Hepatocyte (in vitro differentiated cells): ENCODE results near the gene TSPAN13. TPM values are rescaled to one million over a fixed set of nuclear protein-coding genes. Genes with fewer than 3 reads are reported as not detected.

Source experiments
- DNase-seq: peaks from one replicate; pipeline ENCODE4 v3.0.0-alpha.2; 2016; ENCODE audit warnings: low spot score
- H2AFZ ChIP-seq: fragments of 200-600 bp; sonication (generic); 2 replicates; pipeline ENCODE4 v1.6.0; 2016; ENCODE audit warnings: antibody characterized with exemption, mild to moderate bottlenecking
- H3K27ac ChIP-seq: fragments of 200-600 bp; sonication (generic); 2 replicates; pipeline ENCODE4 v1.5.1; 2016; ENCODE audit warnings: mild to moderate bottlenecking
- H3K27me3 ChIP-seq: fragments of 200-600 bp; sonication (generic); 2 replicates; pipeline ENCODE4 v1.6.1; 2016
- H3K36me3 ChIP-seq: fragments of 200-600 bp; sonication (generic); replicated peaks from 2 replicates; pipeline ENCODE4 v1.5.1; 2016; ENCODE audit warnings: low read depth; ENCODE audit not compliant: insufficient read depth
- H3K4me1 ChIP-seq: fragments of 200-600 bp; sonication (generic); 2 replicates; pipeline ENCODE4 v1.5.1; 2016; ENCODE audit warnings: mild to moderate bottlenecking, moderate library complexity; ENCODE audit not compliant: insufficient read depth
- H3K4me2 ChIP-seq: fragments of 200-600 bp; sonication (generic); 2 replicates; pipeline ENCODE4 v1.6.0; 2016
- H3K4me3 ChIP-seq: fragments of 200-600 bp; sonication (generic); 2 replicates; pipeline ENCODE4 v1.5.1; 2016; ENCODE audit warnings: mild to moderate bottlenecking
- H3K79me2 ChIP-seq: fragments of 200-600 bp; sonication (generic); 2 replicates; pipeline ENCODE4 v1.6.0; 2017; ENCODE audit warnings: mild to moderate bottlenecking
- H3K9me2 ChIP-seq: fragments of 200-600 bp; sonication (generic); replicated peaks from 2 replicates; pipeline ENCODE4 v1.6.0; 2017; ENCODE audit warnings: mild to moderate bottlenecking; ENCODE audit not compliant: insufficient read depth
- H3K9me3 ChIP-seq: fragments of 200-600 bp; sonication (generic); 2 replicates; pipeline ENCODE4 v1.5.1; 2016; ENCODE audit warnings: low read depth, mild to moderate bottlenecking
- H4K20me1 ChIP-seq: fragments of 200-600 bp; sonication (generic); 2 replicates; pipeline ENCODE4 v1.6.0; 2016; ENCODE audit warnings: mild to moderate bottlenecking; ENCODE audit not compliant: insufficient read depth, poor library complexity, severe bottlenecking
- EZH2 ChIP-seq: fragments of 200-600 bp; sonication (generic); IDR thresholded peaks from 2 replicates; pipeline ENCODE4 v1.6.1; 2016; ENCODE audit warnings: antibody characterized with exemption, mild to moderate bottlenecking, borderline replicate concordance
- EZH2phosphoT487 ChIP-seq: fragments of 200-600 bp; sonication (generic); IDR thresholded peaks from one replicate; pipeline ENCODE4 v1.6.1; 2018; ENCODE audit warnings: antibody characterized with exemption, mild to moderate bottlenecking, low read depth, moderate library complexity; ENCODE audit not compliant: unreplicated experiment, severe bottlenecking
- WGBS: methylation state at CpG from one replicate; pipeline ENCODE4 v1.1.6; 2016; ENCODE audit warnings: low lambda C conversion rate; ENCODE audit errors: missing lambda C conversion rate; 5-methylcytosine and 5-hydroxymethylcytosine counted together
- polyA plus RNA-seq: library from polyadenylated mRNA; unstranded; fragments of >200 nt; fragmentation: Nextera tagmentation; extraction: Ambion mirVana; gene quantifications from 2 replicates; pipeline ENCODE4 v1.2.1, GENCODE V29; 2016
- total RNA-seq: library from RNA; depleted of rRNA; stranded (reverse); fragments of >200 nt; gene quantifications from 2 replicates; pipeline ENCODE4 v1.2.3, GENCODE V29; 2014
- TF ChIP-seq, protein P1 (sequence below): fragments of 200-600 bp; sonication (generic); IDR thresholded peaks from 2 replicates; pipeline ENCODE4 v1.5.1; 2016; ENCODE audit warnings: antibody characterized with exemption, mild to moderate bottlenecking; ENCODE audit not compliant: poor library complexity

The TSPAN13 gene
- total and polyA plus RNA-seq, 2 experiments from 2014 or later = 164 to 173 TPM

DNA sequence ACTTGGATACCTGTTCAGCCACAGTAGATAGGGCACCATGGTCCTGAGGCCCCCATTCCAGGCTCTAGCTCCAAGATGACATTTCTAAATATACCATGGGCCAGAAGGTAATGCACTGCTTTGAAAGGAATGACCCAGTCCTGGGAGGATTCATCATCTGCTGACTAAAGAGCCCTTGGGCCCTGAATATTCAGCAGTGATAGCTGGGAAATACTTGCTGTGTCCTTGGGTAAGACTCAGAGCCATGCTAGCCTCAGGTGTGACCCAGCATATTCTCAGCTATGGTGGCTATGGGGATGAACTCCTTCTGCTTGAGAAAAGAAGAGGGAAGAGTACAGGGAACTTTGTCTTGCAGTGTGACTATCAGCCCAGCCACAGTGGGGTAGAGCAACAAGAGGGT is 72.5 kb downstream of the TSPAN13 start:
- TF ChIP-seq, protein P1, sequence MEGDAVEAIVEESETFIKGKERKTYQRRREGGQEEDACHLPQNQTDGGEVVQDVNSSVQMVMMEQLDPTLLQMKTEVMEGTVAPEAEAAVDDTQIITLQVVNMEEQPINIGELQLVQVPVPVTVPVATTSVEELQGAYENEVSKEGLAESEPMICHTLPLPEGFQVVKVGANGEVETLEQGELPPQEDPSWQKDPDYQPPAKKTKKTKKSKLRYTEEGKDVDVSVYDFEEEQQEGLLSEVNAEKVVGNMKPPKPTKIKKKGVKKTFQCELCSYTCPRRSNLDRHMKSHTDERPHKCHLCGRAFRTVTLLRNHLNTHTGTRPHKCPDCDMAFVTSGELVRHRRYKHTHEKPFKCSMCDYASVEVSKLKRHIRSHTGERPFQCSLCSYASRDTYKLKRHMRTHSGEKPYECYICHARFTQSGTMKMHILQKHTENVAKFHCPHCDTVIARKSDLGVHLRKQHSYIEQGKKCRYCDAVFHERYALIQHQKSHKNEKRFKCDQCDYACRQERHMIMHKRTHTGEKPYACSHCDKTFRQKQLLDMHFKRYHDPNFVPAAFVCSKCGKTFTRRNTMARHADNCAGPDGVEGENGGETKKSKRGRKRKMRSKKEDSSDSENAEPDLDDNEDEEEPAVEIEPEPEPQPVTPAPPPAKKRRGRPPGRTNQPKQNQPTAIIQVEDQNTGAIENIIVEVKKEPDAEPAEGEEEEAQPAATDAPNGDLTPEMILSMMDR = no peak
- TF ChIP-seq EZH2phosphoT487 (no peak), EZH2 (no peak)
- Histone ChIP-seq H4K20me1 (no peaks in the 10 kb centered on the region), H3K4me2 (no peak overlapping the region), H3K9me3 (no peaks in the 10 kb centered on the region), H3K27me3 (no peaks in the 10 kb centered on the region), H3K4me1 (no peaks in the 10 kb centered on the region), H2AFZ (no peak overlapping the region), H3K36me3 (no peaks in the 10 kb centered on the region), H3K79me2 (no peaks in the 10 kb centered on the region), H3K27ac (no peak overlapping the region), H3K4me3 (no peak overlapping the region), H3K9me2 (no peaks in the 10 kb centered on the region)
- no peak for DNase-seq

DNA sequence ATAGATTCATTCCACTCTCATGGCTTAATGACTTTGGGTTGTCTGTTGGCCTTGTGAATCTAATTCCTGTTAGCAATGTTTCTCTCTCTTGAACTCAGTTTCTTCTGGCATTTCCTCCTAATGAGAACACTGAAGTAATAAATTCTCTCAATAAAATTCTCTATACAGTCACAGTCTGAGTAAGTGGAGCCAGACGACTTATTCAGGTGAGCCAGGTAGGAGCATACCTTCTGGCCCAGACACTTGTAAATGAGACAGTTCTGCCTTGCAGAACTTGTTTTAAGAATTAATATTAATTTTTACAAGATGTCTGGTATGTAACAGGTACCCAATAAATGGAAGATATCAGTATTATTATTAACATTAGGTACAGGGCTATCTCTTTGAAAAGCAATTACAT is 79.8 kb downstream of the TSPAN13 start:
- whole genome bisulfite sequencing = 70% methylated on average over 1 of the region's 1 CpG
- H3K27ac ChIP-seq = no peak overlapping the region
- DNase-seq = no peak
- no peaks in the 10 kb centered on the region for H3K9me3 ChIP-seq
- no peak overlapping the region for H3K4me3 ChIP-seq
- H4K20me1 ChIP-seq = no peaks in the 10 kb centered on the region
- no peaks in the 10 kb centered on the region for H3K27me3 ChIP-seq
- no peaks in the 10 kb centered on the region for H3K79me2 ChIP-seq
- TF ChIP-seq EZH2phosphoT487 = no peak
- no peak for TF ChIP-seq EZH2
- TF ChIP-seq, protein P1 = no peak
- no peaks in the 10 kb centered on the region for H3K9me2 ChIP-seq
- H3K4me2 ChIP-seq = no peak overlapping the region
- no peaks in the 10 kb centered on the region for H3K36me3 ChIP-seq
- no peaks in the 10 kb centered on the region for H3K4me1 ChIP-seq
- no peak overlapping the region for H2AFZ ChIP-seq

Other genes starting within 250 kb of the TSPAN13 start
- gene LRRC72, start 226.9 kb upstream of the TSPAN13 start, total RNA-seq = not detected in 2 replicates
- not detected in 2 replicates for gene LRRC72, start 226.9 kb upstream of the TSPAN13 start, polyA plus RNA-seq
- gene ANKMY2, start 108.0 kb upstream of the TSPAN13 start, total RNA-seq = 42.5 and 48.0 TPM in 2 replicates
- gene ANKMY2, start 108.0 kb upstream of the TSPAN13 start, polyA plus RNA-seq = 30.7 and 31.5 TPM in 2 replicates
- 96.7 and 97.7 TPM in 2 replicates for gene BZW2, start 107.6 kb upstream of the TSPAN13 start, total RNA-seq
- gene BZW2, start 107.6 kb upstream of the TSPAN13 start, polyA plus RNA-seq = 60.5 and 72.1 TPM in 2 replicates
- gene AGR2, start 51.2 kb downstream of the TSPAN13 start, total RNA-seq = 117 and 178 TPM in 2 replicates
- gene AGR2, start 51.2 kb downstream of the TSPAN13 start, polyA plus RNA-seq = 173 and 183 TPM in 2 replicates
- 52.1 and 74.3 TPM in 2 replicates for gene AGR3, start 128.2 kb downstream of the TSPAN13 start, total RNA-seq
- 51.0 and 65.1 TPM in 2 replicates for gene AGR3, start 128.2 kb downstream of the TSPAN13 start, polyA plus RNA-seq